HUES64 (cell line): ENCODE results near the gene NEMF.
A peak's percentile ranks its signal among the peaks of the same experiment; 100 is the strongest.
"Not testable (repeated sequence)": the region's sequence is repeated elsewhere in the genome, so short reads cannot be mapped to it uniquely, and the experiment has no call there.

Experiments used
- H3K27ac ChIP-seq: 2 replicates; pipeline ENCODE4 v1.7.0; 2013; ENCODE audit warnings: low read depth, low read length, inconsistent platforms
- H3K27me3 ChIP-seq: 2 replicates; pipeline ENCODE4 v1.6.1; 2013; ENCODE audit warnings: mild to moderate bottlenecking, low read length; ENCODE audit not compliant: insufficient read depth
- H3K36me3 ChIP-seq: 2 replicates; pipeline ENCODE4 v1.6.1; 2013; ENCODE audit warnings: mild to moderate bottlenecking, low read length; ENCODE audit not compliant: insufficient read depth
- H3K4me1 ChIP-seq: 2 replicates; pipeline ENCODE4 v1.6.1; 2013; ENCODE audit warnings: mild to moderate bottlenecking, low read length, moderate library complexity; ENCODE audit not compliant: insufficient read depth
- H3K4me3 ChIP-seq: 2 replicates; pipeline ENCODE4 v1.5.1; 2013; ENCODE audit warnings: mild to moderate bottlenecking, low read length, moderate library complexity
- H3K9ac ChIP-seq: 2 replicates; pipeline ENCODE4 v1.6.1; 2013; ENCODE audit warnings: mild to moderate bottlenecking, low read depth, low read length
- H3K9me3 ChIP-seq: 2 replicates; pipeline ENCODE4 v1.6.1; 2013; ENCODE audit warnings: low read depth, low read length; ENCODE audit not compliant: insufficient read depth
- WGBS: fragments of 150-250, 120-280 bp; methylation state at CpG from one replicate; pipeline ENCODE4 v1.1.7; 2013; ENCODE audit warnings: missing lambda C conversion rate; 5-methylcytosine and 5-hydroxymethylcytosine counted together

The NEMF gene

DNA sequence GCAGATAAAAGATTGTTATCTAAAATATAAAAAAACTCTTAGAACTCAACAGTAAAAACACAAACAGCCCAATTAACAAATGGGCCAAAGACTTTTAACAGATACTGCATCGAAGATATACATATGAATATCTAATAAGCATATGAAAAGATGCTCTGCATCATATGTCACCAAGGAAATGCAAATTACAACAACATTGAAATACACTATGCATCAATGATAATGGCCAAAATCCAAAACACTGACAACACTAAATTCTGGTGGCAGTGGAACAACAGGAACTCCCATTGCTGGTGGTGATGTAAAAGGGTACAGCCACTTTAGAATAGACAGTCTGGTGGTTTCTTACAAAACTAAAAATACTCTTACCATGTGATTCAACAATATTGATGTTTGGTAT, 43.8 kb downstream of the NEMF start:
- H3K36me3 ChIP-seq = peaks cover 93% of the 10 kb centered on the region
- WGBS = 0% methylated on average over 1 of the region's 1 CpG

GRCh38 chr14:49796025-49796424, 56.6 kb downstream of the NEMF start:
- peaks cover 92% of the 10 kb centered on the region for H3K36me3 ChIP-seq

More for the DNA sequence above, 43.8 kb downstream of the NEMF start:
- no peaks in the 10 kb centered on the region for H3K9me3 ChIP-seq
- H3K27ac ChIP-seq = peak overlapping the region; percentile 46; the same call in 1 of the 2 replicates
- H3K4me3 ChIP-seq = no peak overlapping the region
- H3K9ac ChIP-seq = no peak overlapping the region
- H3K27me3 ChIP-seq = no peaks in the 10 kb centered on the region
- peaks cover 10% of the 10 kb centered on the region; the same call in 1 of the 2 replicates for H3K4me1 ChIP-seq

DNA sequence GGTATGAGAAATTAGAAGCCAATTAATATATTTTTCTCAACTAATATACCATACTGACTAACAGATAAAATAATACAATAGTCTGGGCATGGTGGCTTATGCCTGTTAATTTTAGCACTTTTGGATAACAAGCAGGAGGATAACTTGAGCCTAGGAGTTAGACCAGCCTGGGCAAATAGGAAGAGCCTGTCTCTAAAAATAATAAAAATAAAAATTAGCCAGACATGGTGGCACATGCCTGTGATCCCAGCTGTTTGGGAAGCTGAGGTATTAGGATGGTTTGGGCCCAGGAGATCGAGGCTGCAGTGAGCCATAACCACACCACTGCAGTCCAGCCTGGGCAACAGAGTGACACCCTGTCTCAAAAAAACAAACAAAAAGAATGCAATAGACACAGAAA, 60.0 kb downstream of the NEMF start:
- Histone ChIP-seq H3K9me3 (no peaks in the 10 kb centered on the region), H3K27me3 (no peaks in the 10 kb centered on the region), H3K27ac (no peak overlapping the region), H3K36me3 (peaks cover 90% of the 10 kb centered on the region), H3K9ac (no peak overlapping the region), H3K4me3 (no peak overlapping the region), H3K4me1 (no peaks in the 10 kb centered on the region)
- 0% methylated on average over 1 of the region's 1 CpG for WGBS

More at GRCh38 chr14:49796025-49796424, 56.6 kb downstream of the NEMF start:
- Histone ChIP-seq H3K9me3 (no peaks in the 10 kb centered on the region), H3K4me3 (no peak overlapping the region), H3K4me1 (no peaks in the 10 kb centered on the region), H3K27ac (no peak overlapping the region), H3K27me3 (no peaks in the 10 kb centered on the region), H3K9ac (no peak overlapping the region)
- WGBS = 82% methylated on average over 1 of the region's 2 CpGs

DNA sequence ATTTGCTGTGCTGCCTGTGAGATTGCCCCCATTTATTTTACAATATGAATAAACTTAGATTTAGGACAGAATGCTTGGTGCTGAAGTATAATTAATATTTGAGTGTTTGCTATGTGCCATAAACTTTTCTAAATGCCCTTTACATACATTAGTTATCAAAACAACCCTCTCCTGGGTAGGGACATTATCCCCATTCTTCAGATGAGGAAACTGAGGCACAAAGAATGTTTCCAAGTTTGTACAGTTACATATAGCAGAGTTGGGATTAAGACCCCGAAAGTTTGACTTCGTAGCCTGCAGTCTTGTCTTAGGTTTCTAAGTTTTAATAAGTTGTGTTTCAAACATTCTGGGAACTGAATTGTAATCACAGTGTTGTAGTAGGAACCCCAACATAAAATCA, 66.3 kb downstream of the NEMF start:
- Histone ChIP-seq H3K36me3 (peaks cover 95% of the 10 kb centered on the region), H3K9ac (no peak overlapping the region)

DNA sequence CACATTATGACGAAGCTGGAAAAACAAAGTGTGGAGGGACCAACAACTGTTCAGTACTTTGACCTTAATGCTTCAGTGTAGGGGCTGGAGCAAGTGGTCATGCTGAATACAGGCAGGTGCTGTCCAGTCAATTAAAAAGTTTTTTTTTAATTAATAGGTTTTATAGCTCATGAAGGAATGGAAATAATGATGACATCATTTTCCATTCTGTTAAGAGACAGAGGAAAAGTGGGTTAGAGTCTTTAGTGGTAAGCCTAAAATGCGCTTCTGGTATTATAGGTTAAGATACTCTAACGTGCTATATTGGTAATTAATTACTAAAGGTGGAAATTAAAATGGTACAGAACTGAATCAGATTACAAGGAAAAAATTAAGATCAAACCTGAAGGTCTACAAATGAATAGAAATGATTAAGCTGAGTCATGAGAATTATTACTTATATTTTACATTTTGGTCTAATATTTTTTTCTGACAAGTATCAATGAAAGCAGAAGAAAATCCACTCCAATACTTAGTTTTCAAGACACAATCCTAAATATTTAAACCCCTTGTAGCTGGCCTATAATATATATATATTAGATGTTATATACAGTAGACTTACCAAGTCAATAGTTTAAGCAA, 69.1 kb downstream of the NEMF start:
- Histone ChIP-seq H3K9ac (no peak overlapping the region), H3K27me3 (no peaks in the 10 kb centered on the region), H3K4me3 (no peak overlapping the region), H3K4me1 (no peaks in the 10 kb centered on the region), H3K36me3 (peaks cover 100% of the 10 kb centered on the region), H3K9me3 (no peaks in the 10 kb centered on the region), H3K27ac (no peak overlapping the region)
- WGBS = 96% methylated on average over 3 of the region's 3 CpGs

More for the DNA sequence above, 66.3 kb downstream of the NEMF start:
- WGBS = 95% methylated on average over 2 of the region's 2 CpGs
- Histone ChIP-seq H3K4me1 (no peaks in the 10 kb centered on the region), H3K27me3 (no peaks in the 10 kb centered on the region), H3K4me3 (no peak overlapping the region), H3K9me3 (no peaks in the 10 kb centered on the region), H3K27ac (no peak overlapping the region)

GRCh38 chr14:49781040-49781439, 71.5 kb downstream of the NEMF start:
- not testable (repeated sequence) for H3K27ac ChIP-seq, H3K9ac ChIP-seq, H3K9me3 ChIP-seq, H3K27me3 ChIP-seq, H3K4me3 ChIP-seq, H3K4me1 ChIP-seq
- H3K36me3 ChIP-seq = peaks cover 96% of the 10 kb centered on the region
- WGBS = 97% methylated on average over 7 of the region's 7 CpGs

- Histone ChIP-seq H3K9me3 (no peaks in the 10 kb centered on the region), H3K4me3 (no peak overlapping the region), H3K27me3 (no peaks in the 10 kb centered on the region), H3K36me3 (peaks cover 90% of the 10 kb centered on the region), H3K9ac (no peak overlapping the region), H3K27ac (no peak overlapping the region), H3K4me1 (no peaks in the 10 kb centered on the region)
- 92% methylated on average over 2 of the region's 2 CpGs for WGBS
Observed at GRCh38 chr14:49778421-49778820, 74.2 kb downstream of the NEMF start.

DNA sequence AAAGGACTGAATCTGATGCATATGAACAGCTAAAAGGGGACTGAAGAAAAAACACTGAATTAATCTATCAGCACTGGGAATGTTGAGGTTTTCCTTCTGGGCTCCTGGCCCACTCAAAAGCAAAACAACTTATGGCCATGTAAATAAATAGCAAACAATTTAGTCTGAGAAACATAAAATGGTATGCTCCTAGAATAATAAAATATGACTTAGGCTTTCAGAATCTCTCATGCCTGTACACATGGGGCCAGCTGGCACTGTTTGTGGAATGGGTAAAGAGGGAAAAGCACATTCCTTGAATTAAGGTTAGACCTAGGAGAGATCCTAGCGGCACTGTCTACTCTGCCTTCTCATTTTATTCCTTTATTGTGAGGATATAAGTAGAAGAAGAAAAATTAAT, 78.5 kb downstream of the NEMF start:
- Histone ChIP-seq H3K9me3 (no peaks in the 10 kb centered on the region), H3K4me1 (peaks cover 3% of the 10 kb centered on the region; the same call in 1 of the 2 replicates), H3K36me3 (peaks cover 60% of the 10 kb centered on the region), H3K27ac (no peak overlapping the region), H3K9ac (no peak overlapping the region), H3K27me3 (no peaks in the 10 kb centered on the region), H3K4me3 (no peak overlapping the region)
- no CpG with 5 or more reads among the region's 1 CpG for WGBS

- not testable (repeated sequence) for H3K9ac ChIP-seq, H3K4me1 ChIP-seq, H3K4me3 ChIP-seq, H3K9me3 ChIP-seq, H3K27me3 ChIP-seq, H3K27ac ChIP-seq
- H3K36me3 ChIP-seq = peaks cover 39% of the 10 kb centered on the region
- WGBS = 95% methylated on average over 10 of the region's 10 CpGs
Observed at GRCh38 chr14:49771691-49772090, 80.9 kb downstream of the NEMF start.

GRCh38 chr14:49770212-49770817, 82.3 kb downstream of the NEMF start:
- H3K4me1 ChIP-seq = peaks cover 8% of the 10 kb centered on the region; the same call in 1 of the 2 replicates
- H3K4me3 ChIP-seq = no peak overlapping the region; the same call in 1 of the 2 replicates
- H3K9me3 ChIP-seq = no peaks in the 10 kb centered on the region
- H3K27me3 ChIP-seq = no peaks in the 10 kb centered on the region
- H3K9ac ChIP-seq = no peak overlapping the region
- peaks cover 29% of the 10 kb centered on the region for H3K36me3 ChIP-seq
- H3K27ac ChIP-seq = no peak overlapping the region
- 86% methylated on average over 4 of the region's 4 CpGs for WGBS

DNA sequence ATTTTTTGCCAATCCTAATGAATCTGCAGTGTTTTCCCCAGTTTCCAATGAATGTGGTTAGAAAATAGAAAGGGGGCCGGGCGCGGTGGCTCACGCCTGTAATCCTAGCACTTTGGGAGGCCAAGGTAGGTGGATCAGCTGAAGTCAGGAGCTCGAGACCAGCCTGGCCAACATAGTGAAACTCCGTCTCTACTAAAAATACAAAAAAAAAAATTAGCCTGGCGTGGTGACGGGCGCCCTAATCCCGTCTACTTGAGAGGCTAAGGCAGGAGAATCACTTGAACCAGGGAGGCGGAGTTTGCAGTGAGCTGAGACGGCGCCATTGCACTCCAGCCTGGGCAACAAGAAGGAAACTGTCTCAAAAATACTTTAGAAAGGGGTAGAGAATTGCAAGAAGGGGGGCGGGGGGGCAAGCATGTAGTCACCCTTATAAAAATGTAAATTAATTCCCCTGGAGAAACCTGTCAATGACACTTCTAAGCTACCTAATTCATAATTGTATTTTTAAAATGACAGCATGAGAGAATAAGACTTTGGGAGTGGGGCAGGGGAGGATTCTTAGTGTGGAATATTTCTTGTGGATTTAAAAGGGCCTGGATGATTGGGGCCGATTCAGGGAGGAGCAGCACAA, 82.9 kb downstream of the NEMF start:
- Histone ChIP-seq H3K27me3 (no peaks in the 10 kb centered on the region), H3K9me3 (no peaks in the 10 kb centered on the region), H3K27ac (no peak overlapping the region), H3K9ac (peak overlapping the region; percentile 99; the same call in 1 of the 2 replicates), H3K4me3 (peak overlapping the region; percentile 98), H3K36me3 (peaks cover 22% of the 10 kb centered on the region), H3K4me1 (peaks cover 8% of the 10 kb centered on the region; the same call in 1 of the 2 replicates)
- 75% methylated on average over 14 of the region's 15 CpGs for WGBS
